Measurements from ENCODE around the gene AMPH.

Gene AMPH

DNA sequence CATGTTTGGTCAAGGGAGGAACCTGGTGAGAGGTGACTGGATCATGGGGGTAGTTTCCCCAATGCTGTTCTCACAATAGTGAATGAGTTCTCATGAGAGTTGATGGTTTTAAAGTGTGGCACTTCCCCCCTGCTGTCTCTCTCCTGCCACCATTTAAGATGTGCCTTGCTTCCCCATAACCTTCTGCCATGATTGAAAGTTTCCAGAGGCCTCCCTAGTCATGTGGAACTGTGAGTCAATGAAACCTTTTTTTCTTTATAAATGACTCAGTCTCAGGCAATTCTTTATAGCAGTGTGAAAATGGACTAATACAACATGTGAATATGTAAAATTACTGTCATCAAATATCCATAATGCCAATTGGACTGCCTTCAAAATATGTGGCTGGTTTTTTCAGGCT lies 192.2 kb downstream of the AMPH start:
- Histone ChIP-seq H3K4me3 (ENCODE audit: low read length) (no peak overlapping the region), H3K9me3 (ENCODE audit: control insufficient read depth, low read length) (no peaks in the 10 kb centered on the region), H3K36me3 (ENCODE audit: control insufficient read depth, insufficient read depth, low read length) (no peaks in the 10 kb centered on the region), H3K4me1 (ENCODE audit: control insufficient read depth, insufficient read depth, low read length) (no peaks in the 10 kb centered on the region), H3K9ac (ENCODE audit: low read length) (no peak overlapping the region), H3K27me3 (ENCODE audit: control insufficient read depth, insufficient read depth, low read length) (no peaks in the 10 kb centered on the region)

DNA sequence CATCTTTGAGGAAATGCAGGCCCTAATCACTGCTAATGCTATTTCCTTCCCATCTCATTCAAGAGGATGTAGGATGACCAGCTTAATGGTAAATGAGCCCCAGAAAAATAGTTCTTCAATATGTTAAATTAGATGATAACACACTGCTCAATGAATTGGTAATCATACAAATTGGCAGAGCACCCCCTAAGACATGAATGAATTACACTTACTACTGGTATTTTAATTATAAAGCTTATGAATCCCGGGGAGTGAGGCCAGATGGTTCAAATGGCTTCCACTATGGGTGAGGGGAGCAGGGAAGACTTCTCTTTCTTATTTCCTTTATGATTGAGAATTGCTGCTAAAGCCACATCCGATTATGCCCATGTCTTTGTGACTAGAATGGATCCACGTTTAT lies 198.5 kb downstream of the AMPH start:
- Histone ChIP-seq H3K36me3 (ENCODE audit: control insufficient read depth, insufficient read depth, low read length) (no peaks in the 10 kb centered on the region), H3K9ac (ENCODE audit: low read length) (no peak overlapping the region), H3K4me1 (ENCODE audit: control insufficient read depth, insufficient read depth, low read length) (no peaks in the 10 kb centered on the region), H3K27me3 (ENCODE audit: control insufficient read depth, insufficient read depth, low read length) (no peaks in the 10 kb centered on the region), H3K4me3 (ENCODE audit: low read length) (no peak overlapping the region), H3K9me3 (ENCODE audit: control insufficient read depth, low read length) (no peaks in the 10 kb centered on the region)

GRCh38 chr7:38432080-38432479 lies 199.1 kb downstream of the AMPH start:
- no peaks in the 10 kb centered on the region for H3K4me1 ChIP-seq (ENCODE audit: control insufficient read depth, insufficient read depth, low read length)
- no peak overlapping the region for H3K9ac ChIP-seq (ENCODE audit: low read length)
- H3K27me3 ChIP-seq (ENCODE audit: control insufficient read depth, insufficient read depth, low read length): no peaks in the 10 kb centered on the region
- no peaks in the 10 kb centered on the region for H3K9me3 ChIP-seq (ENCODE audit: control insufficient read depth, low read length)
- H3K4me3 ChIP-seq (ENCODE audit: low read length): no peak overlapping the region
- no peaks in the 10 kb centered on the region for H3K36me3 ChIP-seq (ENCODE audit: control insufficient read depth, insufficient read depth, low read length)

- no peaks in the 10 kb centered on the region for H3K27me3 ChIP-seq (ENCODE audit: control insufficient read depth, insufficient read depth, low read length)
- H3K9ac ChIP-seq (ENCODE audit: low read length): no peak overlapping the region
- no peaks in the 10 kb centered on the region for H3K9me3 ChIP-seq (ENCODE audit: control insufficient read depth, low read length)
- no peaks in the 10 kb centered on the region for H3K4me1 ChIP-seq (ENCODE audit: control insufficient read depth, insufficient read depth, low read length)
- H3K4me3 ChIP-seq (ENCODE audit: low read length): no peak overlapping the region
- H3K36me3 ChIP-seq (ENCODE audit: control insufficient read depth, insufficient read depth, low read length): no peaks in the 10 kb centered on the region
Measured at GRCh38 chr7:38429057-38429456, 202.1 kb downstream of the AMPH start.

GRCh38 chr7:38428041-38428440 lies 203.1 kb downstream of the AMPH start:
- Histone ChIP-seq H3K27me3 (ENCODE audit: control insufficient read depth, insufficient read depth, low read length) (no peaks in the 10 kb centered on the region), H3K36me3 (ENCODE audit: control insufficient read depth, insufficient read depth, low read length) (no peaks in the 10 kb centered on the region), H3K4me1 (ENCODE audit: control insufficient read depth, insufficient read depth, low read length) (no peaks in the 10 kb centered on the region), H3K9me3 (ENCODE audit: control insufficient read depth, low read length) (no peaks in the 10 kb centered on the region), H3K4me3 (ENCODE audit: low read length) (no peak overlapping the region), H3K9ac (ENCODE audit: low read length) (no peak overlapping the region)

GRCh38 chr7:38427279-38427955 lies 203.8 kb downstream of the AMPH start:
- H3K27me3 ChIP-seq (ENCODE audit: control insufficient read depth, insufficient read depth, low read length): no peaks in the 10 kb centered on the region
- H3K9ac ChIP-seq (ENCODE audit: low read length): no peak overlapping the region
- H3K4me1 ChIP-seq (ENCODE audit: control insufficient read depth, insufficient read depth, low read length): no peaks in the 10 kb centered on the region
- no peaks in the 10 kb centered on the region for H3K36me3 ChIP-seq (ENCODE audit: control insufficient read depth, insufficient read depth, low read length)
- no peaks in the 10 kb centered on the region for H3K9me3 ChIP-seq (ENCODE audit: control insufficient read depth, low read length)
- H3K4me3 ChIP-seq (ENCODE audit: low read length): no peak overlapping the region

DNA sequence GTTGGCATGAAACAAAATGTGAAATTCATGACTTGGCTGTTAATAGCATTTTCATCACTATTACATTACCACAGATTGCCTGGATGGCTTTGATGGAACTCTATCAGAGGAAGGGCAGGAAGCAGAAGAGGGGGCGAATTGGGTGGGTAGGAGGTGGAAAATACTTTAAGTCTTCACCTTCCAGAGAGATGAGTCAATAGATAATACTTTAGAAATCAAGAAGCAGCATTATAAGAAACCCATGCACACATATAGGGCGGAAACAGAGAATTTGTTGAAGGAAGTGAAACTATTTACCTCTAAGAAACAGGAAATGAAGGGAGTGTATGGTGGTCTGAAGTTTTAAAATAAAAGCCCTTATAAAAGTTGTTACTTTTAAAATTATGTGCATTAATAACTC lies 205.7 kb downstream of the AMPH start:
- no peaks in the 10 kb centered on the region for H3K4me1 ChIP-seq (ENCODE audit: control insufficient read depth, insufficient read depth, low read length)
- no peaks in the 10 kb centered on the region for H3K27me3 ChIP-seq (ENCODE audit: control insufficient read depth, insufficient read depth, low read length)
- H3K36me3 ChIP-seq (ENCODE audit: control insufficient read depth, insufficient read depth, low read length): no peaks in the 10 kb centered on the region
- H3K9me3 ChIP-seq (ENCODE audit: control insufficient read depth, low read length): no peaks in the 10 kb centered on the region
- no peak overlapping the region for H3K4me3 ChIP-seq (ENCODE audit: low read length)
- no peak overlapping the region for H3K9ac ChIP-seq (ENCODE audit: low read length)

DNA sequence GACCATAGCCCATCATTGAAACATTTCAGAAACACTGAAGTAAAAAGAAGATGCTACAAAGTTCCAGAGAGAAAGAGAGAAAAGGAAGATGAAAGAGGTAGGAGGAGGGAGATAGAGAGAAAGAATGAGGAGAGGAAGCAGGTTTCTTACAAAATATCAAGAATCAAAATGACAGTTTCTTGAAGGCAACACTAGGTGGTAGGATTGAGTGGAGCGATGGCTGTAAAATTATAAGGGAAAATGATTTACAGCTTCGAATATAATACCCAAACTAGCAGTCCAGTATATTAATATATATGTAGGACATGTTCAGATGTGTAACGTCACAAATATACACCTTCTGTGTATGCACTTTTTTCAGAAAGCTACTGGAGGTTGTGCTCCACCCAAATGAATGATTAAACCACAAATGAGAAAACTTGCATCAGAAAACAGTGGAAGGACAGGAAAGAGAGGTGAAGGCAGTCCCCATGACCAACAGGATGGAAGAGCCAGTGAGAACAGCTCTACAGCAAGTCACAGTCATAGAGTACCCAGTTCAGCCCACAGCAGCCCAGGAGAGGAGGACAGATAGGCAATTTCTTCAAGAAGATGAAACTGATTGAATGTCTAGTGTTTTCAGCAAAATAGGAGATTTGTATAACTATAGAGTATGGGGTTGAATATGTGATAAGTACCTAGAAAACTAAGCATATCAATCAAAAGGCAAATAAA lies 206.3 kb downstream of the AMPH start:
- H3K9ac ChIP-seq (ENCODE audit: low read length): no peak overlapping the region
- H3K4me3 ChIP-seq (ENCODE audit: low read length): no peak overlapping the region
- no peaks in the 10 kb centered on the region for H3K36me3 ChIP-seq (ENCODE audit: control insufficient read depth, insufficient read depth, low read length)
- H3K9me3 ChIP-seq (ENCODE audit: control insufficient read depth, low read length): no peaks in the 10 kb centered on the region
- no peaks in the 10 kb centered on the region for H3K27me3 ChIP-seq (ENCODE audit: control insufficient read depth, insufficient read depth, low read length)
- H3K4me1 ChIP-seq (ENCODE audit: control insufficient read depth, insufficient read depth, low read length): no peaks in the 10 kb centered on the region

DNA sequence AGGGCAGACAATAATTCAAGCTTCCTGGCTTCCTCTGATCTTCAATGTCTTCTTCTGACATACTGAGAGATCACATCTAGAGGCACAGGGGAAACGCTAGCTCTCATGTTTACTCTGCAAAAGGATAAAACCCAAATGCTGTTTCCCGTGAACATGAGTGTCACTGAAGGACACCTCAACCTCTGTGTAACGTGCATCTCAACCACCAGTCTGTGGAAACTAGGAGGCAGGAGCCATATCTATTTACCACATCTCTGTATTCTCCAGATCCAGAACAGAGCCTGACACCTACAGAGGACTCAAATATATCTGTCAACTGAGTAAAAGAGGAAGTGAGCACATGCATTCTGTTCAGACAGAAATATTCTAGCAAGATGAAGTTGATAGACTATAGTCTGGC lies 217.4 kb downstream of the AMPH start:
- Histone ChIP-seq H3K9ac (ENCODE audit: low read length) (no peak overlapping the region), H3K4me1 (ENCODE audit: control insufficient read depth, insufficient read depth, low read length) (no peaks in the 10 kb centered on the region), H3K27me3 (ENCODE audit: control insufficient read depth, insufficient read depth, low read length) (no peaks in the 10 kb centered on the region), H3K36me3 (ENCODE audit: control insufficient read depth, insufficient read depth, low read length) (no peaks in the 10 kb centered on the region), H3K4me3 (ENCODE audit: low read length) (no peak overlapping the region), H3K9me3 (ENCODE audit: control insufficient read depth, low read length) (no peaks in the 10 kb centered on the region)

GRCh38 chr7:38411404-38411803 lies 219.8 kb downstream of the AMPH start:
- H3K36me3 ChIP-seq (ENCODE audit: control insufficient read depth, insufficient read depth, low read length): no peaks in the 10 kb centered on the region
- H3K9me3 ChIP-seq (ENCODE audit: control insufficient read depth, low read length): no peaks in the 10 kb centered on the region
- H3K9ac ChIP-seq (ENCODE audit: low read length): no peak overlapping the region
- H3K4me3 ChIP-seq (ENCODE audit: low read length): no peak overlapping the region
- H3K27me3 ChIP-seq (ENCODE audit: control insufficient read depth, insufficient read depth, low read length): no peaks in the 10 kb centered on the region
- no peaks in the 10 kb centered on the region for H3K4me1 ChIP-seq (ENCODE audit: control insufficient read depth, insufficient read depth, low read length)

GRCh38 chr7:38410056-38410455 lies 221.1 kb downstream of the AMPH start:
- H3K9me3 ChIP-seq (ENCODE audit: control insufficient read depth, low read length): no peaks in the 10 kb centered on the region
- no peak overlapping the region for H3K9ac ChIP-seq (ENCODE audit: low read length)
- no peaks in the 10 kb centered on the region for H3K4me1 ChIP-seq (ENCODE audit: control insufficient read depth, insufficient read depth, low read length)
- no peak overlapping the region for H3K4me3 ChIP-seq (ENCODE audit: low read length)
- H3K27me3 ChIP-seq (ENCODE audit: control insufficient read depth, insufficient read depth, low read length): no peaks in the 10 kb centered on the region
- no peaks in the 10 kb centered on the region for H3K36me3 ChIP-seq (ENCODE audit: control insufficient read depth, insufficient read depth, low read length)

DNA sequence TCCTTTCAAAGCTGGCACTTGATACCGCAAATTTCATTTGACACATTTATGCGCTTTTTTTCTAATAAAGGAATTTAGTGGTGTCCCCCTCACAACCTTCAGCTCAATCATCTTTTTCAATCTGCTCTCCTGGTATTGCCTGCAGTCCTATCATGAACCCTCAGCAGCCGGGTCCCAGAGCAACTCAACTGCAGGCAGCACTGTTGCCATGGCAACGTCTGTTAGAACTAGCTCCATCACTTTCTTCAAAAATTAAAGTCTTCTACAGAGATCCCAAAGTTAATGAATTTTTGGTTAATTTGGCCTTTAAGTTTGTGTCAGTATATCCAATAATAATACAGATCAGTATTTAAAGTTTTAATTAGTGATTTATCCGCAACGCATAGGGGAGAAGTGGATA lies 221.6 kb downstream of the AMPH start:
- no peak overlapping the region for H3K9ac ChIP-seq (ENCODE audit: low read length)
- no peaks in the 10 kb centered on the region for H3K27me3 ChIP-seq (ENCODE audit: control insufficient read depth, insufficient read depth, low read length)
- H3K4me1 ChIP-seq (ENCODE audit: control insufficient read depth, insufficient read depth, low read length): no peaks in the 10 kb centered on the region
- H3K4me3 ChIP-seq (ENCODE audit: low read length): no peak overlapping the region
- no peaks in the 10 kb centered on the region for H3K9me3 ChIP-seq (ENCODE audit: control insufficient read depth, low read length)
- no peaks in the 10 kb centered on the region for H3K36me3 ChIP-seq (ENCODE audit: control insufficient read depth, insufficient read depth, low read length)
